Esophagus squamous epithelium (tissue), 4 donors: ENCODE results near the gene RNASE8.

Source experiments
- CTCF ChIP-seq, 6 experiments: fragments of 450-650 bp in 4 of 6; fragments of 200-600 bp in 2 of 6; sonication (generic) in 2 of 6; IDR thresholded peaks; one replicate each; pipeline ENCODE4 v1.5.1; 2016 to 2019; ENCODE audit warnings: antibody characterized with exemption in 6 of 6, mild to moderate bottlenecking in 4 of 6, moderate library complexity in 4 of 6
- POLR2A ChIP-seq, 4 donors: fragments of 450-650 bp; IDR thresholded peaks; one replicate each; pipeline ENCODE4 v1.6.1; 2017; ENCODE audit warnings: antibody characterized with exemption in 4 of 4, mild to moderate bottlenecking in 4 of 4, moderate library complexity in 3 of 4

GRCh38 chr14:21038441-21039422 lies 18.9 kb upstream of the RNASE8 start:
- TF ChIP-seq CTCF (IDR thresholded peaks at IDR 0.05) (no peak), POLR2A (IDR thresholded peaks at IDR 0.05) (peak in 1 of 4 donors; percentile 28)
